Mesendoderm (in vitro differentiated cells): Measurements from ENCODE around the gene KMT5B.

ENCODE experiments used
- DNase-seq: peaks from one replicate; pipeline ENCODE4 v3.0.0; 2013
- H2AK5ac ChIP-seq: 2 replicates; pipeline ENCODE4 v1.6.1; 2013; ENCODE audit warnings: low read length, inconsistent platforms
- H2BK120ac ChIP-seq: 2 replicates; pipeline ENCODE4 v1.6.1; 2013; ENCODE audit warnings: low read depth, mild to moderate bottlenecking, low read length, moderate library complexity, mixed read lengths
- H2BK15ac ChIP-seq: replicated peaks from 2 replicates; pipeline ENCODE4 v1.6.1; 2013; ENCODE audit warnings: low read depth, mild to moderate bottlenecking, moderate library complexity
- H2BK5ac ChIP-seq: 2 replicates; pipeline ENCODE4 v1.6.1; 2013; ENCODE audit warnings: low read length, inconsistent platforms
- H3K18ac ChIP-seq: 2 replicates; pipeline ENCODE4 v1.6.1; 2013; ENCODE audit warnings: mild to moderate bottlenecking, low read length, mixed read lengths
- H3K23ac ChIP-seq: one replicate; pipeline ENCODE4 v1.6.1; 2013; ENCODE audit warnings: low read length
- H3K27ac ChIP-seq: 2 replicates; pipeline ENCODE4 v1.5.1; 2013; ENCODE audit warnings: low read depth, mild to moderate bottlenecking, inconsistent platforms, low read length, moderate library complexity
- H3K27me3 ChIP-seq: 2 replicates; pipeline ENCODE4 v1.6.1; 2013; ENCODE audit warnings: low read length, control low read depth, mild to moderate bottlenecking, inconsistent platforms; ENCODE audit not compliant: insufficient read depth, poor library complexity
- H3K36me3 ChIP-seq: 2 replicates; pipeline ENCODE4 v1.6.1; 2013; ENCODE audit warnings: low read length, inconsistent platforms; ENCODE audit not compliant: control insufficient read depth, insufficient read depth
- H3K4ac ChIP-seq: one replicate; pipeline ENCODE4 v1.6.1; 2013; ENCODE audit warnings: low read depth, mild to moderate bottlenecking, low read length, moderate library complexity
- H3K4me1 ChIP-seq: 2 replicates; pipeline ENCODE4 v1.6.1; 2013; ENCODE audit warnings: low read depth, low read length, inconsistent platforms; ENCODE audit not compliant: control insufficient read depth
- H3K4me2 ChIP-seq: 2 replicates; pipeline ENCODE4 v1.6.1; 2013; ENCODE audit warnings: low read length
- H3K4me3 ChIP-seq: 2 replicates; pipeline ENCODE4 v1.5.1; 2013; ENCODE audit warnings: mild to moderate bottlenecking, low read length
- H3K56ac ChIP-seq: one replicate; pipeline ENCODE4 v1.6.1; 2013; ENCODE audit warnings: low read length
- H3K79me1 ChIP-seq: 2 replicates; pipeline ENCODE4 v1.6.1; 2013; ENCODE audit warnings: low read length, inconsistent platforms
- H3K79me2 ChIP-seq: 2 replicates; pipeline ENCODE4 v1.6.1; 2013; ENCODE audit warnings: mild to moderate bottlenecking, low read length; ENCODE audit not compliant: control insufficient read depth, insufficient read depth
- H3K9ac ChIP-seq: 2 replicates; pipeline ENCODE4 v1.6.1; 2013; ENCODE audit warnings: low read length, inconsistent platforms
- H4K5ac ChIP-seq: one replicate; pipeline ENCODE4 v1.6.1; 2013; ENCODE audit warnings: low read length
- H4K8ac ChIP-seq: one replicate; pipeline ENCODE4 v1.6.1; 2013; ENCODE audit warnings: low read depth, mild to moderate bottlenecking, control low read depth, low read length, moderate library complexity
- WGBS: extraction: QIAGEN DNeasy Blood & Tissue Kit; methylation state at CpG from one replicate; pipeline ENCODE4 v1.1.7; 2013; ENCODE audit warnings: low lambda C conversion rate, missing lambda C conversion rate; ENCODE audit not compliant: insufficient coverage; ENCODE audit errors: extremely low coverage; 5-methylcytosine and 5-hydroxymethylcytosine counted together

The KMT5B gene

GRCh38 chr11:68164437-68164836 is 48.7 kb downstream of the KMT5B start:
- Histone ChIP-seq H3K4me2 (no peak overlapping the region), H3K18ac (no peak overlapping the region), H4K5ac (no peak overlapping the region), H3K79me2 (no peaks in the 10 kb centered on the region), H3K9ac (no peak overlapping the region), H3K27me3 (no peaks in the 10 kb centered on the region), H3K4ac (no peak overlapping the region), H3K4me1 (no peaks in the 10 kb centered on the region), H2BK5ac (no peak overlapping the region), H3K79me1 (no peaks in the 10 kb centered on the region), H3K23ac (no peak overlapping the region), H3K27ac (no peak overlapping the region), H3K36me3 (peaks cover 10% of the 10 kb centered on the region), H2BK15ac (no peak overlapping the region), H4K8ac (no peak overlapping the region), H3K4me3 (no peak overlapping the region), H2AK5ac (no peak overlapping the region), H3K56ac (no peak overlapping the region), H2BK120ac (no peak overlapping the region)
- no CpG with 5 or more reads among the region's 2 CpGs for WGBS
- DNase-seq = no peak

GRCh38 chr11:68163691-68164090 is 49.4 kb downstream of the KMT5B start:
- no peak overlapping the region for H3K4ac ChIP-seq
- no peak overlapping the region for H3K23ac ChIP-seq
- H3K56ac ChIP-seq = no peak overlapping the region
- H4K5ac ChIP-seq = no peak overlapping the region
- no peak overlapping the region for H2BK15ac ChIP-seq
- no peaks in the 10 kb centered on the region for H3K79me2 ChIP-seq
- H3K4me2 ChIP-seq = no peak overlapping the region
- no peak for DNase-seq
- no peak overlapping the region for H3K18ac ChIP-seq
- H3K9ac ChIP-seq = no peak overlapping the region
- H3K4me1 ChIP-seq = no peaks in the 10 kb centered on the region
- no CpG with 5 or more reads among the region's 11 CpGs for WGBS
- no peaks in the 10 kb centered on the region for H3K27me3 ChIP-seq
- no peak overlapping the region for H2BK120ac ChIP-seq
- H3K27ac ChIP-seq = no peak overlapping the region
- no peak overlapping the region for H2BK5ac ChIP-seq
- H3K4me3 ChIP-seq = no peak overlapping the region
- H3K79me1 ChIP-seq = no peaks in the 10 kb centered on the region
- no peak overlapping the region for H4K8ac ChIP-seq
- peaks cover 9% of the 10 kb centered on the region for H3K36me3 ChIP-seq
- no peak overlapping the region for H2AK5ac ChIP-seq

GRCh38 chr11:68160100-68160695 is 52.9 kb downstream of the KMT5B start:
- Histone ChIP-seq H3K36me3 (peaks cover 3% of the 10 kb centered on the region), H3K23ac (no peak overlapping the region), H3K27ac (no peak overlapping the region)

GRCh38 chr11:68159665-68160064 is 53.4 kb downstream of the KMT5B start:
- H2AK5ac ChIP-seq = no peak overlapping the region
- H3K4me1 ChIP-seq = no peaks in the 10 kb centered on the region
- H3K79me1 ChIP-seq = no peaks in the 10 kb centered on the region
- no peak overlapping the region for H3K4me3 ChIP-seq
- no peak overlapping the region for H2BK15ac ChIP-seq
- H3K36me3 ChIP-seq = peaks cover 3% of the 10 kb centered on the region
- H4K8ac ChIP-seq = no peak overlapping the region
- no peak overlapping the region for H3K4me2 ChIP-seq
- H3K4ac ChIP-seq = no peak overlapping the region
- no peak overlapping the region for H3K23ac ChIP-seq
- H3K9ac ChIP-seq = no peak overlapping the region
- H3K27me3 ChIP-seq = no peaks in the 10 kb centered on the region
- no peak overlapping the region for H3K18ac ChIP-seq
- DNase-seq = no peak
- H3K56ac ChIP-seq = no peak overlapping the region
- no peak overlapping the region for H2BK120ac ChIP-seq
- no peak overlapping the region for H2BK5ac ChIP-seq
- H4K5ac ChIP-seq = no peak overlapping the region
- no peak overlapping the region for H3K27ac ChIP-seq
- WGBS = no CpG with 5 or more reads among the region's 6 CpGs
- no peaks in the 10 kb centered on the region for H3K79me2 ChIP-seq

More at GRCh38 chr11:68160100-68160695, 52.9 kb downstream of the KMT5B start:
- Histone ChIP-seq H2BK120ac (no peak overlapping the region), H3K4ac (no peak overlapping the region), H3K79me2 (no peaks in the 10 kb centered on the region), H4K5ac (no peak overlapping the region), H3K9ac (no peak overlapping the region), H3K27me3 (no peaks in the 10 kb centered on the region), H3K18ac (no peak overlapping the region), H3K79me1 (no peaks in the 10 kb centered on the region), H2BK5ac (no peak overlapping the region), H3K4me1 (no peaks in the 10 kb centered on the region), H4K8ac (no peak overlapping the region), H3K4me3 (no peak overlapping the region), H2BK15ac (no peak overlapping the region), H2AK5ac (no peak overlapping the region), H3K4me2 (no peak overlapping the region), H3K56ac (no peak overlapping the region)
- peak; percentile 13 for DNase-seq
- no CpG with 5 or more reads among the region's 7 CpGs for WGBS

GRCh38 chr11:68159161-68159560 is 53.9 kb downstream of the KMT5B start:
- H3K4me1 ChIP-seq = no peaks in the 10 kb centered on the region
- no peak overlapping the region for H3K23ac ChIP-seq
- no peak overlapping the region for H3K9ac ChIP-seq
- no peak overlapping the region for H3K27ac ChIP-seq
- no peaks in the 10 kb centered on the region for H3K79me2 ChIP-seq
- peaks cover 1% of the 10 kb centered on the region for H3K36me3 ChIP-seq
- DNase-seq = no peak
- no peak overlapping the region for H4K5ac ChIP-seq
- no peak overlapping the region for H2BK15ac ChIP-seq
- no peak overlapping the region for H3K56ac ChIP-seq
- no peak overlapping the region for H2BK5ac ChIP-seq
- no peaks in the 10 kb centered on the region for H3K79me1 ChIP-seq
- no peak overlapping the region for H3K18ac ChIP-seq
- H4K8ac ChIP-seq = no peak overlapping the region
- H2AK5ac ChIP-seq = no peak overlapping the region
- no peak overlapping the region for H3K4me3 ChIP-seq
- no peak overlapping the region for H3K4ac ChIP-seq
- H3K4me2 ChIP-seq = no peak overlapping the region
- H2BK120ac ChIP-seq = no peak overlapping the region
- no peaks in the 10 kb centered on the region for H3K27me3 ChIP-seq
- WGBS = no CpG with 5 or more reads among the region's 9 CpGs

GRCh38 chr11:68158580-68158979 is 54.5 kb downstream of the KMT5B start:
- H4K5ac ChIP-seq = no peak overlapping the region
- H3K4me1 ChIP-seq = no peaks in the 10 kb centered on the region
- no peak overlapping the region for H3K4me3 ChIP-seq
- no peak overlapping the region for H4K8ac ChIP-seq
- H3K27me3 ChIP-seq = no peaks in the 10 kb centered on the region
- no peak for DNase-seq
- H2BK5ac ChIP-seq = no peak overlapping the region
- H3K9ac ChIP-seq = no peak overlapping the region
- H3K4me2 ChIP-seq = no peak overlapping the region
- H3K56ac ChIP-seq = no peak overlapping the region
- peaks cover 1% of the 10 kb centered on the region for H3K36me3 ChIP-seq
- WGBS = no CpG with 5 or more reads among the region's 14 CpGs
- no peak overlapping the region for H3K4ac ChIP-seq
- no peaks in the 10 kb centered on the region for H3K79me2 ChIP-seq
- H3K23ac ChIP-seq = no peak overlapping the region
- H2AK5ac ChIP-seq = no peak overlapping the region
- no peak overlapping the region for H2BK15ac ChIP-seq
- H3K27ac ChIP-seq = no peak overlapping the region
- H3K79me1 ChIP-seq = no peaks in the 10 kb centered on the region
- H2BK120ac ChIP-seq = no peak overlapping the region
- H3K18ac ChIP-seq = no peak overlapping the region
